Measurements from ENCODE around the gene KCNT1.
A peak's percentile ranks its signal among the peaks of the same experiment; 100 is the strongest.

KCNT1 gene

DNA sequence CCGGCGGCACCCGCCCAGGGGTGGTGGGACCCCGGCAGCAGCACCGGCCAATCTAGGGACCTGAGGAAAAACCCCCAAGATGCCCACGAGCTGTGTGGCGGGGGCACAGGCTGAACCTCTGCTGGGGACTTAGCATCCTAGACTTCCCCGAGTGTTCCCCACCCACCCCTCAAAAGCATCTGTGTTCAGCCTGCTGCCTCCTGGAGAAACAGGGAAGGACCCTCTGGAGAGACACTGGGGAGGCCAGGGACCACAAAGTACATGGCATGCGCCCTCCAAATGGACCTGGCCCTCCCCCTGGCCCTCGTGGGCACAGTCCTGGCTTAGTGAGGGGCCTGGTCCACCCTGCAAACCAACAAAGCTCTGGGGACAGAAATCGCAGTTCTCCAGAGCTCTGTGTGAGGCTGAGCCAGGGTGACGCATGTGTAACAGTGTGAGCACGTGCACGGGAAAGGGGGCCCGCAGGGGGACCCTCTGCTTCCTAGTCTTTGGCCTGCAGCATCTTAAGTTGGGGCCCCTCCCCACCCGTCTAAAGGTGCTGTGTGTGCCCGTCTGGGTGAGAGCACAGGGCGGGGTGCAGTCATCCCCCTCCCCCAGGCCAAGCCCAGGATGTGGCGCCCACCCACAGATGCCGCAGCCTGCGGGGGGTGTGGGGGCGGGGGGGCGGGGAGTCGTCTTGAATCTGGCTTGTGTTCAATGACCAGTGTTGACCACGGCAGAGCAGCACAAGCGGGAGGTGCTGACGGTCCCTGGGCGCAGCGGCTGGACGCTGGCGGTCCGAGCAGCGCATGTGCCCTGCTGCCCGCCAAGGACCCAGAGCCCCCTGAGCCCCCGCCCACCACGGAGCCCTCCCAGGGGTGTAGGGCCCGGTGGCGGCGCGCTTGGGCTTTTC is 672 bp upstream of the KCNT1 start:
- DNase-seq, result peak; percentile 14

- DNase-seq, result no peak
Measured at GRCh38 chr9:135703726-135704125, 1.7 kb downstream of the KCNT1 start.

- DNase-seq, result no peak
Measured at GRCh38 chr9:135704483-135704882, 2.5 kb downstream of the KCNT1 start.

- DNase-seq, result no peak
Measured at GRCh38 chr9:135705376-135705775, 3.4 kb downstream of the KCNT1 start.

DNA sequence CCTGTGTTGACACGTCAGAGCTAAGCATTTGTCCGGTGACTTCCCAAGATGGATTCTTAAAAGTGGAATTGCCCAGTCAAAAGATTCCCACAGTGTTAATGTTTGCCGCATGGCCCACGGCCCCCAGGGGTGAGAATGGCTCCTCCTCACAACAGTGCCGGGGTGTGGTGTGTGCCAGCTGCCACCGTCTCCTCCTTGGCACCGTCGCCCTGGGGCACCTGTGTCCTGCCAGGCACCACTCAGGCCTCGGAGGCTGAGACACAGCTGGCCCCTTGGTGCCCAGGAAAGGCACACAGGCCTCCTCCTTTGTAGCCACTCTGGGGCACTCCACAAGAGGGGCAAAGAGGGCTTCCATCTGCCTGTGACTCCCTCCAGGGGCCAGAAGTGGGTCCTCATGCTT is 4.3 kb downstream of the KCNT1 start:
- DNase-seq, result no peak

GRCh38 chr9:135707252-135708138 is 5.5 kb downstream of the KCNT1 start:
- no peak for DNase-seq

GRCh38 chr9:135708164-135708563 is 6.2 kb downstream of the KCNT1 start:
- DNase-seq, result no peak

GRCh38 chr9:135711391-135711790 is 9.4 kb downstream of the KCNT1 start:
- no peak for DNase-seq

DNA sequence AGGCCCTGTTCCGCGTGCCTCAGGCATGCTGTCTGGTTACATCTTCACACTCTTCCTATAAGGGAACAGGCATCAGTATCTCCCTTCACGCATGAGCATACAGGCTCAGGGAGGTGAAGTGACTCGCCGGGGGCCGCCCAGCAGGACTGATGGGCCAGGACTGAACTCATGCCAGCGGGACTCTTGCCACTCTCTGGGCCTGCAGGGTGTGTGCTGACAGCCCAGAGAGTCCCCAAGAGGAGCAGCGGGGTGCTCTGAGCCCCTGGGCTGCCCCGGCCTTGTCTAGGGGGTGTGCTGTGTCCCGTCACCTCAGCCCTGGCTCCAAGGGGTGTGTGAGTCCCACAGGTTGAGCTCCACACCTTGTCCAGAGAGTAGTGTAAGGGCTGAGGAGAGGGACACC is 9.9 kb downstream of the KCNT1 start:
- DNase-seq, result no peak

GRCh38 chr9:135712613-135713295 is 10.8 kb downstream of the KCNT1 start:
- no peak for DNase-seq

- DNase-seq, result no peak
Measured at GRCh38 chr9:135714242-135715055, 12.5 kb downstream of the KCNT1 start.

GRCh38 chr9:135715056-135715595 is 13.1 kb downstream of the KCNT1 start:
- no peak for DNase-seq

GRCh38 chr9:135716045-135716444 is 14.1 kb downstream of the KCNT1 start:
- DNase-seq, result no peak

- DNase-seq, result no peak
Measured at GRCh38 chr9:135717410-135717809, 15.4 kb downstream of the KCNT1 start.

- DNase-seq, result no peak
Measured at GRCh38 chr9:135718616-135719015, 16.6 kb downstream of the KCNT1 start.

- DNase-seq, result no peak
Measured at GRCh38 chr9:135719472-135719871, 17.5 kb downstream of the KCNT1 start.

GRCh38 chr9:135722365-135722764 is 20.4 kb downstream of the KCNT1 start:
- no peak for DNase-seq

GRCh38 chr9:135724186-135724787 is 22.3 kb downstream of the KCNT1 start:
- DNase-seq, result no peak

GRCh38 chr9:135726138-135726853 is 24.3 kb downstream of the KCNT1 start:
- no peak for DNase-seq

GRCh38 chr9:135727257-135727875 is 25.4 kb downstream of the KCNT1 start:
- no peak for DNase-seq

Measured in stimulated activated naive CD4-positive, alpha-beta T cell treated with Interleukin-2 at 50 U/mL for 16 hours (primary cell).